ENCODE measurements around the gene BMPER. TPM values are rescaled to one million over a fixed set of nuclear protein-coding genes. Genes with fewer than 3 reads are reported as not detected.
A peak's percentile ranks its signal among the peaks of the same experiment; 100 is the strongest.
"Not testable (repeated sequence)": the region's sequence is repeated elsewhere in the genome, so short reads cannot be mapped to it uniquely, and the experiment has no call there.

The BMPER gene
- total RNA-seq, 1 donor from 2014 or later, result not detected

DNA sequence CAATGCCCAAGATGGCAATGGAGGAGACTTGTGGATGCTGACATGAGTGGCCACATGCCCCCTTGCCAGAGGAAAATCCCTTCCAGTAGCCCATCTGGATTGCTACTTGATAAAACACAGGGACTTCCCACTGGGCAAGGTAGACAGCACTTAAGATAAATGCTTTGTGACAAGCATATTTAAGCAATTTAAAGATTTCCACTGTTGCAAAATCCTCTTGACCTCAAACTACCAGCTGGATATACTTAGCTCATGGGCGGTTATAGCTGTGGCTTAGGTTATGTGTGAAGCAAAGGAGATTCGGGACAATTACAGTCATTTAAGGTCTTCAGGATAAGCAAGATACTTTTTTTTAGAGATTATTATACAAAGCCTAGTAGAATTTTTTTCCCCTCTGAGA is 238.1 kb downstream of the BMPER start:
- ATAC-seq, result no peak

DNA sequence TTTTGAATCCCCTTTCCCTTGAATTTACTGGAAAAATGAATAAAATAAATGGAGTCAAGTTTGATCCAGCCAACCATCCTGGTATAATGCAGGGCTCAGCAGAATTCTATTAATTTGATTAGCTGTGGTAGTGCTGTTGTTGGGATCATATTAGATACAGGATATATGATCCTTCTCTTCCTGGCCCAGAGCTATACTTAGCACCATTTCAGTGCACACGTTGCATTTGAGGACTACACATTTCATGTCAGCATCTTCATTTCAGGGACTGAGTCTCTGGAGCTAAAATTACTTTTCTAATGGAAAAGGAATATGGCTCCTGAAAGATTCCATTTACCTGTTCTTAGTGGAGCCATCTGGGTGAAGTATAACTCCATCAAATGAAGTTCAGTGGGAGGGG is 240.3 kb downstream of the BMPER start:
- no peak for ATAC-seq

GRCh38 chr7:34153656-34154270 is 248.4 kb downstream of the BMPER start:
- ATAC-seq, result no peak

GRCh38 chr7:34155220-34155908 is 250.0 kb downstream of the BMPER start:
- peak; percentile 84 for ATAC-seq

- ATAC-seq, result no peak
Observed at GRCh38 chr7:34156336-34156735, 251.0 kb downstream of the BMPER start.

DNA sequence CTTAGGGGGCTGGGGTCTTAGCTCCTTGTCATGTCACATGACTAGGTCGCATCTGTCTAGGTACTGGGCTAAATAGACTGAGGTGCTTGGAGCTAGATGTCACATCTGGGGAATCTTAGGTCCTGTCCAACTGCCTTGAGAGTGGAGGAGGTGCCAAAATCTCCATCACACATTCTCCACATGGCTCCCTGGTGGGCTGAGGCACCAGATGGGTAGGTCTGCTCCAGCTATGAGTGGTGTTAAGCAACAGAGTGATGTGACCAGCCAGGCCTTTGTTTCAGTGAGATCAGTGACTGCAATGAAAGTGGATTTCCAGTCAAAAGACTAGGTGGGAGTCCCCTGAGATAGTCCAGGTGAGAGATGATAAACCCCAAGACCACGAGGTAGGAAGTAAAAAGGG is 251.8 kb downstream of the BMPER start:
- no peak for ATAC-seq

DNA sequence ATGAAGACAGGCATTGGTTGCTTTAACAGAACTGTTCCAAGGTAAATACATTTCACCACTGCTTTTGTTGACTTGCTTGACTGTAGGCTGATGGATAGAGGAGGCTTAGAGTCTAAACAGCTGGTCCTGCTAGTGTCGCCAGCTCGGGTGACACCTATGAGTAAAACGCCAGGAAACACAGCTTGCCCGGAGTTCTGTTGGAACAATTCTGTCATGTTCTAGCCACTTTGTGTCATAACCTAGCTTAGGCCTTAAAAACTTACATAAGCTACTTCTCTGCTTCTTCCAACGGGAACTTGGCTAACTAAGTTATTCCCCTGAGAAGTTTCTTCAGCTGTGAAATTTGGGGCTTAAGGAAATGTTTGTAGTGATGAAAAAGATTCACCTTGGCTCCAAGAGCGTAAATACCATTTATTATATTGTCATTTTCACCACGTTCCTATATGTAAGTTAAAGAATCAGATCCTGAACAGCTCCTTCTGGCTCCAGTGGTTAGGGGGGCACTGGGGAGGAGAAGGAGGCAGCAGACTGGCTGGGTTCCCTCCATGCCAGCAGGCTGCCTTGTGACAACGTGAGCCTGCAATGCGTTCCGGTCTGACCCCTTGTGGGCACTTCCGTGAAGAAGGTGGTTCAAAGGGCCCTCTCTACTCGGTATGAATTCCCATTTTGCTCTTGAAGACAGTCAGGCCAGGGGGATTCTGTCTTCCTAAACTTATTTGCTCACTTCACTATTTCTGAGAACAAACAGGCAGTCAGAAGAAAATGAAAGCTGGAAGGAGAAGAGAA is 253.2 kb downstream of the BMPER start:
- ATAC-seq, result no peak

- no peak for ATAC-seq
Observed at GRCh38 chr7:34160261-34160752, 255.0 kb downstream of the BMPER start.

- ATAC-seq, result no peak
Observed at GRCh38 chr7:34162027-34162565, 256.8 kb downstream of the BMPER start.

DNA sequence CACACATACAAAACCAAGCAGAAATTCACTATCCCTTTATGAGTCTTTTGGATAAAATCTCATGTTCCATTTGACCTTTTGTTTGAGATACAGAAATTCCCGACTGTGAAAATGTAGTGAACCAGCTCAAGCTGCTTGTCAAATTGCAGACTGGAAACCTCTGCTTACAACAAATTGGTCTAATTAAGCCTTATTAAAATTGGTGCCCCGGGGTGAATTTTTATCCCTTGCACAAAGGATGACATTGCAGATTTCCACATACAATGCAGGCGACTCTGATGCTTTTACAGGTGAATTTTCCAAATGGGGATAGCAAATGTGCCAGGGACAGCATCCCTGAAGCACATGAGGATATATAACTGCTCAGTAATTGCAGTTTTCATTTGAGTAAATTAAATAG is 257.3 kb downstream of the BMPER start:
- no peak for ATAC-seq

DNA sequence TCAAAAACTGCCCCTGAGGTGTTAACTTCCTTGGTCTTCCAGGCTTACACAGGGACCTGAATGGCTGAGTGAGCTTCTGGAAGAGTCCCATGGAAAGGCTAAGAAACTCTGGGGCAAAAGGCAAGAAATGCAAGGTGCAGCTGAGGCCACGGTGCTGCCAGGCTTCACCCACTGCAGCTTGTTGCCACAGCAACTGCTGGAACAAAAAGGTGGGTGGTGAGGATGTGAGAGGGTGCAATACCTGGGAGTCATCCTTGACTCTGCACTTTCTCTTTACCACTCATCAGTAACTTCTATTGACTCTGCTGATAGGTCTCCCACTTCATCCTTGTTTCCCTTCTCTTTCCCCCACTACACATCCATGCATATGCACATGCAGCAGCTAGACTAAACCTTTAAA is 258.6 kb downstream of the BMPER start:
- no peak for ATAC-seq

GRCh38 chr7:34165466-34165865 is 260.1 kb downstream of the BMPER start:
- ATAC-seq, result no peak

- no peak for ATAC-seq
Observed at GRCh38 chr7:34165927-34166550, 260.7 kb downstream of the BMPER start.

GRCh38 chr7:34168013-34168412 is 262.7 kb downstream of the BMPER start:
- no peak for ATAC-seq

DNA sequence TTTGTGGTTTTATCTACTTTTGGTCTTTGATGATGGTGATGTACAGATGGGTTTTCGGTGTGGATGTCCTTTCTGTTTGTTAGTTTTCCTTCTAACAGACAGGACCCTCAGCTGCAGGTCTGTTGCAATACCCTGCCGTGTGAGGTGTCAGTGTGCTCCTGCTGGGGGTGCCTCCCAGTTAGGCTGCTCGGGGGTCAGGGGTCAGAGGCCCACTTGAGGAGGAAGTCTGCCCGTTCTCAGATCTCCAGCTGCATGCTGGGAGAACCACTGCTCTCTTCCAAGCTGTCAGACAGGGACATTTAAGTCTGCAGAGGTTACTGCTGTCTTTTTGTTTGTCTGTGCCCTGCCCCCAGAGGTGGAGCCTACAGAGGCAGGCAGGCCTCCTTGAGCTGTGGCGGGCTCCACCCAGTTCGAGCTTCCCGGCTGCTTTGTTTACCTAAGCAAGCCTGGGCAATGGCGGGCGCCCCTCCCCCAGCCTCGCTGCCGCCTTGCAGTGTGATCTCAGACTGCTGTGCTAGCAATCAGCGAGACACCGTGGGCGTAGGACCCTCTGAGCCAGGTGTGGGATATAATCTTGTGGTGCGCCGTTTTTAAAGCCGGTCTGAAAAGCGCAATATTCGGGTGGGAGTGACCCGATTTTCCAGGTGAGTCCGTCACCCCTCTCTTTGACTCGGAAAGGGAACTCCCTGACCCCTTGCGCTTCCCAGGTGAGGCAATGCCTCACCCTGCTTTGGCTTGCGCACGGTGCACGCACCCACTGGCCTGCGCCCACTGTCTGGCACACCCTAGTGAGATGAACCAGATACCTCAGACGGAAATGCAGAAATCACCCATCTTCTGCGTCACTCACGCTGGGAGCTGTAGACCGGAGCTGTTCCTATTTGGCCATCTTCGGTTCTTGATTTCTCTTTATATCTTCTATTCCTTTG is 269.6 kb downstream of the BMPER start:
- ATAC-seq, result not testable (repeated sequence)

DNA sequence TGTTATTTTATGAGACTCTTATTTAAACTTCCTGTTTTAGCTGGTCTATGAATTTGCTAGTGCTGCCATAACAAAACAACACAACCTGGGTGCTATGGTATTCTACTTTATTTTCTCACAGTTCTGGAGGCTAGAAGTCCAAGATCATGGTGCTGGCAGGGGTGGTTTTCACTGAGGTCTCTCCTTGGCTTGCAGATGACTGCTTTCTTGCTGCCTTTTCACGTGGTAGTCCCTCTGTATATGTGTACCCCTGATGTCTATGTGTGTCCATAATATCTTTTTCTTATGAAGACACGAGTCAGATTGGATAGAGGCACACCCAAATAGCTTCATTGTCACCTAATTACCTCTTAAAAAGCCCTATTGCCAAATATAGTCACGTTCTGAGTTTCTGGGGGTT is 270.5 kb downstream of the BMPER start:
- no peak for ATAC-seq

DNA sequence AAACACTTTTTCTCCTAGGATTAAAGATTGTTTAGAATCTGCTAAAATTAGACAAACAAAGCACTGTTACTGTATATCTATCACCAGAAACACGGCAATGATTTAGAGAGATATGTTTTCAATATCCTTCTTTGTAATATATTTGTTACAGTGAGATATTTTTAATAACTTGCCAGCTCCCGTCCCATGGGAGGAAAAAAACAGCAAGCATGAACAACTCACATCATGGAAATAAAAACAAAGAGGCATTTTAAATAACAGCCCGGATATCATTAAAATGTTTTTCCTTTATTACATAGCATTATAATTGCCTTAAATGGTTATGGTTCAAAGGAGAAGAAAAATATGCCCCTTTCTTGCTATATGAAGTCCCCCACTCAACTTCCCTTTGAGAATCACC is 272.1 kb downstream of the BMPER start:
- no peak for ATAC-seq

GRCh38 chr7:34181271-34181958 is 276.1 kb downstream of the BMPER start:
- no peak for ATAC-seq

DNA sequence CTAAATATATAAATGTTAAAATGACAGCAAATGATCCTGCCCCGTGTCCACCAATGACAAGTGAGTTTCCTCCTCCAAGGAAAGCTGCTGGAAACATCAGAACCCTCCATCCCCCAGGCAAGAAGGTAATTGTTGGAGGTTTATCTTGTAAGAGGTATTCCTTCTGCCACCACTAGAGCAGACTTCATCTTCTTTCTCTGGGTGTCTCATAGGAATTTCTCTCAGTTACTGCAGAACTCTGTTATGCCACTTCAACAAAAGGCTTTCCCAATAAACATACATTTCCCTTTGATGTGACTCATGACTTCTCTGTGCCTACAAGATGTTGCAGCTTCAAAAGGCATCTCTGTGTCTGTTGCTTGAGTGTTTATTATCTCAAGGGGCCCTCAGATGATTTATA is 279.1 kb downstream of the BMPER start:
- ATAC-seq, result no peak

DNA sequence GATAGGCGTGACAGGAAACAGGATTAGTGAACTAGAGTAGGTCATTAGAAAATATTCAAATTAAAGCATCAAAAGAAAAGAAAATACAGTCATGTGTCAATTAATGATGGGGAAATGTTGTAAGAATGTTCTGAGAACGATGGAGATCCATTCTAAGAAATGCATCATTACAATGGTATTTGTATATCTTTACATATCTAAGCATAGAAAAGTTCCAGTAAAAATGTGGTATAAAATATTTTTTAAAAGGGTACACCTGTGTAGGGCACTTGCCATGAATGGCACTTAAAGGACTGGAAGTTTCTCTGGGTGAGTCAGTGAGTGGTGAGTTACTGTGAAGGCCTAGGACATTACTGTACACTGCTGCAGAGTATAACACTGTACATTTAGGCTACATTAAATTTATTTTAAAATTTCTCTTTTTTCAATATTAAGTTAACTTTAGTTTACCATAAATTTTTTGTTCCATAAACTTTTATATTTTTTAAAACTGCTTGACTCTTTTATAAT is 282.5 kb downstream of the BMPER start:
- no peak for ATAC-seq

DNA sequence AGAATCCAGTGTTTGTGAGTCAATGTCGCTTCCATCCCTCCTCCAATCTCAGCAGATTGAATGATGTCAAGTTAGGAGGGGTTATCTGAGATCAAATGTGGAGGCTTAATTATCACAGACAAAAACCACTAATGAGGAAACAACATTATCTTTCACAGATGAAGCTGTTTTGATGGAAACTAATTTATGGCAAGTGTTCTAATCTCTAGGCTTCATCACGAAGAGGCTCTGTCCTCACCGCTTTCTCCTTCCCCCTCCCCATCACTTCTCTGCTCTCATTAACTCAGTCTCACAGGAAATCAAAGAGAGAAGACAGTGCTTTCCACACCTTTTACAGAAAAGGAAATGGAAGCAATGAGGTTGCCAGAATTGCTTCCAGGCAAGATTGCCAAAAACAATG is 283.7 kb downstream of the BMPER start:
- no peak for ATAC-seq
